IPS DF 4.7 (cell line): ENCODE results near the gene ZNF831.

Experiments
- DNase-seq: peaks from one replicate; pipeline ENCODE4 v3.0.0-alpha.2; 2013; ENCODE audit warnings: low spot score; ENCODE audit errors: extremely low read depth

The ZNF831 gene

DNA sequence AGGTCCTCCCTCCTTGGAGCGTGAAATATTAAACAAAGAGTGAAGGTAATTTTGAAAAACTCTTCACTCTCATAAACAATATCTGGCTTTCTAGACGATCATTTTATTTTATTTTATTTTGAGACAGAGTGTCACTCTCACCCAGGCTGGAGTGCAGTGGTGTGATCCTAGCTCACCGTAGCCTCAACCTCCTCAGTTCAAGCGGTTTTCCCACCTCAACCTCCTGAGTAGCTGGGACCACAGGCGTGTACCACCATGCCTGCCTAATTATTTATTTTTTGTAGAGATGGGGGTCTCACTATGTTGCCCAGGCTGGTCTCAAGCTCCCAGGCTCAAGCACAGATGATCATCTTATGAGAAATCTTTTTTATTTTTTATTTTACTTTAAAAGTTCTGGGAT is 16.4 kb downstream of the ZNF831 start:
- DNase-seq, result no peak

DNA sequence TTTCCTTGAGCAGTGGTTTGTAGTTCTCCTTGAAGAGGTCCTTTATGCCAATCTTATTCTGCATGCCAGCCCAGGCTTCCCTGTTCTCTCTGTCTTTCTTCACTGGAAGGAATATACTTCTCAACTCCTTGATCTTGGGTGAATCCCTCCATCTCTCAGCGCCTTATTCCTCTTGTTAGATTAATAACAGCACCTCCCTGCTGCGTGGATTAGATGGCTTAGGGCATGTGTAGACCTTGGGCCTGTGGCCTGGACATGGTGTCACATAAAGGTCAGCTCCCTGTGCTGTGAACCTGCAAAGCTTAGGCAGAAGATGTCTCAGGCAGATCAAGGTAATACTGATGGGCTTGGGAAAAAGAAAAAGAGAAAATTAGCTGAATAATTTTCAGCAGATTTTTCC is 18.3 kb downstream of the ZNF831 start:
- no peak for DNase-seq

DNA sequence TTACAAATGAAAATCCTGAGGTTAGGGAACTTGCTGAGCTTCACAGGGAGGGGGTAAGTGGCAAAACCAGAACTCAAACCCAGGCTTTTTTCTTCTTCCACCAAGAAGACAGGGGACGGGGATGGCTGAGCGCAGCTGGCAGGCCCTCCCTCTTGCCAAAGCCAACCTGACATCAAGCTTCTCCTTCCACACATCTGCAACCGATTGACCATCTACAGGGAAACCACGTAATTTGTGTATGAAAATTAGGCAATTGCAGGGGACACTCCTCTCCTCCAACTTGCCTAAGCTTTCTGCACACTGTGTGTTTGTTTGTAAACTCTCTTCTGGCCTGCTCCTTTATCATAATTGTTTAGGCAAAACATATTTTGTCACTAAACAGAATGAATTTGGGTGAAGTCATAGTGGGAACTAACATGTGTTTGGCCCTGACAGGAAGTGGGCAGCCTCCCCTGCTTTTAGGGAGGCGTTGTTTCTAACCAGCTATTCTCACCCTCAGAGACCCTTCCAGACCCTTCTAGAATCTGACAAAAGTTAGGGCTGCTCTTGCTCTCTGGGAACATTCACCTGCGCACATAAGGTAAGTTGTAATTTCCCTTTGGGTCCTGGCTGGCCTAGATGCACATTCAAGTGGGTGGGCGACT is 18.9 kb downstream of the ZNF831 start:
- no peak for DNase-seq

DNA sequence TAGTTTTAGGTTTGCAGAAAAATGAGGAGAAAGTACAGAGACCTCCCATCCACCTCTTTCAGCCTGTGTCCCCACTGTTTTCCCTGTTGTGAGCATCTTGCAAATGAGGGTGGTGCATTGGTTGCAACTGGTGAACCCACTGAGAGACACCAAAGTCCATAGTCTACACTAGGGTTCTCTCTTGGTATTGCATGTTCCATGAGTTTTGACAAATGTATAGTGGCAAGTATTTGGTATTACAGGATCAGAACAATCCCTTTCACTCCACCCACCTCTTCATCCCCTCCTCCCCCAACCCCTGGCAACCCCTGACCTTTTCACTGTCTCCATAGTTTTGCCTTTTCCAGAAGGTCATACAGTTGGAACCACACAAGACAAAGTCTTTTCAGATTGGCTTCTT is 20.1 kb downstream of the ZNF831 start:
- DNase-seq, result no peak

DNA sequence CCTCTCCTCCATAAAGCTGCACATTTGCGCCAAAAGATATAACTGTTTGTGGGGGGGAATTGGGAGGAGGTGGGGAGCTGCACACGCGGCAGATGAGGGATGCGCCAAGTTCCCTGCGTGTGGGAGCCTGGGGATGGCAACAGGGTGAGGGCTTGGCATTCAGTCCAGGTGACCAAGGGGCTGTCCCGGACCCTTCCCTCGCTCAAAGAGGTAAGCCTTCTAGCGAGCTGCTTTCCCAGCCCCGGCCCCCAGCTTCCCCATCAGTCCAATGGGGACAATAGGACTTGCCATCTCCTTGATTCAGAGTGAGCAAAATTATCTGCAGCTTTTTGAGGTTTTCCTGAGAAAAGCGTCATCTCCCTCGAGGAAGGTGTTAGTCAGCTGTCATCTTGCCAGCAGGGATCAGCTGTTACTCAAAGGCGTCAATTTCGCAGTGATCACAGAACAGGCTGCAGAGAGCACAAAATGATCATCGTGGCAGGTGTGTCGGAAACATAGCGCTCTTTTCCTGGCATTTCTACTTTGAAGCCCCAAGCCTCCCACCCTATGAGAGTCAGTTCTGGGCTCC is 21.3 kb downstream of the ZNF831 start:
- no peak for DNase-seq

DNA sequence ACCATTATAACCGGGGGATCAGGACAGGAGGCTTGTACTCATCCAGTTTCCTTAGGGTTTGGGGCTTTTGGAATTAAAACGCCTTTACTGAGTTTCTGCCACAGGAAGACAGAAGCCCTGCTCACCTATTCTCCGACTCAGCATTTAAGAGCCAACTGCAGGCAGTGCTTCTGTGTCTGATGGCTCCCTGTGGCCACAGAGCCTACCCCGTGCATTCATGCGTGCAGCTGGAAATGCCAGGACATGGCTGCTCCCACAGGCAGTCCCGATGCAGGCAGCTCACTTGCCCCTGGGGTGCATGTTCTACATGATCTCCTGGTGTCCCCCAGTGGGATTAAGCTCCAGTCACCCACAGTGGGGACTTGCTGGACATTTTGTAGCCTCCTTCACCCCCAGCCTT is 22.2 kb downstream of the ZNF831 start:
- DNase-seq, result no peak

DNA sequence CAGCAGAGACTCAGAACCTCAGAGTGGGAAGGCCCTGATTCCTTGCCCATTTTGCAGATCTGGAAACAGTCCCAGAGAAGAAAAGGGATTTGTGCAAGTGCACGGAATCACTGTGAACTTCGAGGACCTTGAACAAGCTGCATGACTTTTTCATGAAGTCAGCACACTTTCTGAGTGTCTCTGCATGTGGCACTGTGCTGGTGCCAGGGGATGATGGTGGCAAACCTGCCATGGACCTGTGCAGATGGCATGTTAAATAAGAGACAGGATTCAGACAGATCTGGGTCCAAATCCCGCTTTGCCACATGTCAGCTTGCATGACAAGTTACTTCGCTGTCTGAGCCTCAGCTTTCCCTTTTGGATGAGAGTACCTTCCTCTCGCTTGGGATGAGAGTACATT is 26.8 kb downstream of the ZNF831 start:
- no peak for DNase-seq

DNA sequence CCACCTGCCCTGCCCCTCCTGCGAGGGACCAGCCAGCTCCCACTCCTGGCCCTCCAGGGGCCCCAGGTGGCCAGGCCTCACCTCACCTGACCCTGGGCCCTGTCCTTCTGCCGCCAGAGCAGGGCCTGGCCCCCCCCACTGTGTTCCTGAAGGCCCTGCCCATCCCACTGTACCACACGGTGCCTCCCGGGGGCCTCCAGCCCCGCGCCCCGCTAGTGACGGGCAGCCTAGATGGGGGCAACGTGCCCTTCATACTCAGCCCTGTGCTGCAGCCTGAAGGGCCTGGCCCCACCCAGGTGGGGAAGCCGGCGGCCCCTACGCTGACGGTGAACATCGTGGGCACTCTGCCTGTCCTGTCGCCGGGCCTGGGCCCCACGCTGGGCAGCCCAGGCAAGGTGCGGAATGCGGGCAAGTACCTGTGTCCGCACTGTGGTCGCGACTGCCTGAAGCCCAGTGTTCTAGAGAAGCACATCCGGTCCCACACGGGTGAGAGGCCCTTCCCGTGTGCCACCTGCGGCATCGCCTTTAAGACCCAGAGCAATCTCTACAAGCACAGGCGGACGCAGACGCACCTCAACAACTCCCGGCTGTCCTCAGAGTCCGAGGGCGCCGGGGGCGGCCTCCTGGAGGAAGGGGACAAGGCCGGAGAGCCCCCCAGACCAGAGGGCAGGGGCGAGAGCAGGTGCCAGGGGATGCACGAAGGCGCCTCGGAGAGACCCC is 27.6 kb downstream of the ZNF831 start:
- no peak for DNase-seq

DNA sequence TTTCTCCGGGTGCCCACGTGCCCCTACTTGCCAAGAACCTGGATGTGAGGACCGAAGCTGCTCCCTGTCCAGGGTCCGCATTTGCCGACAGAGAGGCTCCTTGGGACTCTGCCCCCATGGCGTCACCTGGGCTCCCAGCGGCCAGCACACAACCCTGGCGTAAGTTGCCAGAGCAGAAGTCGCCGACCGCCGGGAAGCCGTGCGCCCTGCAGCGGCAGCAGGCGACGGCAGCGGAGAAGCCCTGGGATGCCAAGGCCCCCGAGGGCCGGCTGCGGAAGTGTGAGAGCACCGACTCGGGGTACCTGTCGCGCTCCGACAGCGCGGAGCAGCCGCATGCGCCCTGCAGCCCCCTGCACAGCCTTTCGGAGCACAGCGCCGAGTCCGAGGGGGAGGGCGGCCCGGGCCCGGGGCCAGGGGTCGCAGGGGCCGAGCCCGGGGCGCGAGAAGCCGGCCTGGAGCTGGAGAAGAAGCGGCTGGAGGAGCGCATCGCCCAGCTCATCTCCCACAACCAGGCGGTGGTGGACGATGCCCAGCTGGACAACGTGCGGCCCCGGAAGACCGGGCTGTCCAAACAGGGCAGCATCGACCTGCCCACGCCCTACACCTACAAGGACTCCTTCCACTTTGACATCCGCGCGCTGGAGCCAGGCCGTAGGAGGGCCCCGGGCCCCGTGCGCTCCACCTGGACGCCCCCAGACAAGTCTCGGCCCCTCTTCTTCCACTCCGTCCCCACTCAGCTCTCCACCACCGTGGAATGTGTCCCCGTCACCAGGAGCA is 28.3 kb downstream of the ZNF831 start:
- no peak for DNase-seq

DNA sequence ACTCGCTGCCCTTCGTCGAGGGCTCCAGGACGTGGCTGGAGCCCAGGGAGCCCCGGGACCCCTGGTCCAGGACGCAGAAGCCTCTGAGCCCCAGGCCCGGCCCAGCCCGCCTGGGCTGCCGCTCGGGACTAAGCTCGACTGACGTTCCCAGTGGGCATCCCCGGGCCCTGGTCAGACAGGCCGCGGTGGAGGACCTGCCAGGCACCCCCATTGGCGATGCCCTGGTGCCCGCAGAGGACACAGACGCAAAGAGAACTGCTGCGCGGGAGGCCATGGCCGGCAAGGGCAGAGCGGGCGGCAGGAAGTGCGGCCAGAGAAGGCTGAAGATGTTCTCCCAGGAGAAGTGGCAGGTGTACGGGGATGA is 28.9 kb downstream of the ZNF831 start:
- no peak for DNase-seq

DNA sequence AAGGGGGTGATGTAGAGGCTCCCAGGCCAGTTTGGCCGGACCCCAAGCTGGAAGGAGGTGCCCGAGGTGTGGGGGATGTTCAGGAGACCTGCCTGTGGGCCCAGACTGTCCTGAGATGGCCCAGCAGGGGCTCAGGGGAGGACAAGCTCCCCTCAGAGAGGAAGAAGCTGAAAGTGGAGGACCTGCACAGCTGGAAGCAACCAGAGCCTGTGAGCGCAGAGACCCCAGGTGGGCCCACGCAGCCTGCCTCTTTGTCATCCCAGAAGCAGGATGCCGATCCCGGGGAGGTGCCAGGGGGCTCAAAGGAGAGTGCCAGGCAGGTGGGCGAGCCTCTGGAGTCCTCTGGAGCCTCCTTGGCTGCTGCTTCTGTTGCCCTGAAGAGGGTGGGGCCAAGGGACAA is 29.7 kb downstream of the ZNF831 start:
- DNase-seq, result no peak

DNA sequence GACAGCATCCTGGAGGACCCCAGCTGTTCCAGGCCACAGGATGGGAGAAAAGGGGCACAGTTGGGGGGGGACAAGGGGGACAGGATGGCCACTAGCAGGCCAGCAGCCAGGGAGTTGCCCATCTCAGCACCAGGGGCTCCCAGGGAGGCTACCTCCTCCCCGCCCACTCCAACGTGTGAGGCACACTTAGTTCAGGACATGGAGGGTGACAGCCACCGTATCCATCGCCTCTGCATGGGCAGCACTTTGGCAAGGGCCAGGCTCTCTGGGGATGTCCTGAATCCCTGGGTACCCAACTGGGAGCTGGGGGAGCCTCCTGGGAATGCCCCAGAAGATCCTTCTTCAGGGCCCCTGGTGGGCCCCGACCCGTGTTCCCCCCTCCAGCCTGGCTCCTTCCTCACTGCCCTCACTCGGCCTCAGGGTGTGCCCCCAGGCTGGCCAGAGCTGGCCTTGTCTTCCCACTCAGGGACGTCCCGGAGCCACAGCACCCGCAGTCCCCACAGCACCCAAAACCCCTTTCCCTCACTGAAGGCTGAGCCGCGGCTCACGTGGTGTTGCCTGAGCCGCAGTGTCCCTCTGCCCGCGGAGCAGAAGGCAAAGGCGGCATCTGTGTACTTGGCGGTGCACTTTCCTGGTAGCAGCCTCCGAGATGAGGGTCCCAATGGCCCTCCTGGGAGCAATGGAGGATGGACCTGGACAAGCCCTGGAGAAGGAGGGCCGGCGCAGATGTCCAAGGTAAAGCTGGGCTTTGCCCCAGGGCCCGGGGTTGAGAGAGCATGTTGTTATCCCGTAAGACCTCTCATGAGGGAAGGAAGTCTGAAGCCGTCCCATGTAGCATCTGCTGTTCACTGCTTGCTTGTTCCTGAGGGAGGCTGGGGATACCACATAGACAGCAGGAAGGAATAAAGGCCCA is 30.7 kb downstream of the ZNF831 start:
- DNase-seq, result no peak

DNA sequence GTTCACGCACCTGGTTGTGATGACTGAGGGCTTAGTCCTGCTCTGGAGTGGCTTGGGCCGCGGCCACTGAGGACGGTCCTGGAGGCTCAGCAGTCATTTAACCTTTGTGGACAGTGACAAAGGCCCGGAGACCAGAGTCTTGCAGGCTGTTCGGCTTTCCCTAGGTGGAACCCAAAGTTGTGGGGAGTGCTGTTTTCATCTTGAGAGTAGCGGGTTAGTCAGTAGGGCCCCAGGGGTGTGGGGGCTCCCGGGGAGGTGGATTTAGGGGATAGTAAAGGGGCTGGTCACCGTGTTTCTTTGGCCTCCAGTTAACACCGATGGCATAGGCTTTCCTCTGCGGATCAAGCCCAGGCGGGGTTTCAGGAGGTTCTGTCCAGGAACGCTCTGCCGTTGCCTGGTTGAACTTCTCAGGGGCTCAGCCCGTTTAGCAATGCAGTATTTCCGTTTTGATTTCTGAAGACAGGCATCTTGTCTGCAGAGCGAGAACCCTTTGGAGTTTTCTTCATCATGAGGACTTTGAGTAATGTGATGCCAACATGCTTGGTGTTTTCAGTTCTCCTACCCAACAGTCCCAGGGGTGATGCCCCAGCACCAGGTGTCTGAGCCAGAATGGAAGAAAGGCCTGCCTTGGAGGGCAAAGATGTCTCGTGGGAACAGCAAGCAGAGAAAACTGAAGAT is 31.8 kb downstream of the ZNF831 start:
- DNase-seq, result no peak

DNA sequence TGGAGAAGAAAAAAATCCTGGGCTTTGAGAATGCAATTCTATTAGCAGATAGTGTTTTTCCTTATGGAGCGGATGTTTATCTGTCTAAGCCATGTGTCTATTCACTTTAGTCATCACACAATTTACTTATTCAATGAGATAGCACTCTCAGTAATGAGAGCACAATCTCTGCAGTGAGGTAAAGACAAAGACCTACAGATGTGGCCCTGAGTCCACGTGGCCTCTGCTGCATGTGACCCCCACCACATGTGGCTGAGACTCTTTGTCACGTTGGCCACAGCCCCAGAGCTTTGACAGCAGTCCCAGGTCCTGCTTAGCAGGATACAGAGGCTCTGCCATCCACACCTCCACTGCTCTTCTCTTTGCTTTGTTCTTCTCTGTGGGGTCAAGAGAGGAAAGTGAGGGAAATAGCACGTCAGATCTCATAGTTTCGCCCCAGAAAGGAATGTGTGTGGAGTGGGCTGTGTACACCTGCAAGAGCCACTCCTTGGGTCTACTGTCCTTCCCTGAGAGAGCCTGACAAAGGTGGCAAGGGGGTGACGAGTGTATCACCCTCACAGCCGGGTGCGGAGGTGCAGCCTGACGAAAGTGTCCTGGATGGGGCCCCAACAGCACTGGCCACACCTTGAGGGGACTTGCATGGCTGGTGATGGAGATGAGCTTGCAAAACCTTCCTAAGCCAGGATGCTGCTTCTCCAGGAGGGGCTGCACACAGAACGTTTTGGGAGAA is 40.7 kb downstream of the ZNF831 start:
- no peak for DNase-seq

DNA sequence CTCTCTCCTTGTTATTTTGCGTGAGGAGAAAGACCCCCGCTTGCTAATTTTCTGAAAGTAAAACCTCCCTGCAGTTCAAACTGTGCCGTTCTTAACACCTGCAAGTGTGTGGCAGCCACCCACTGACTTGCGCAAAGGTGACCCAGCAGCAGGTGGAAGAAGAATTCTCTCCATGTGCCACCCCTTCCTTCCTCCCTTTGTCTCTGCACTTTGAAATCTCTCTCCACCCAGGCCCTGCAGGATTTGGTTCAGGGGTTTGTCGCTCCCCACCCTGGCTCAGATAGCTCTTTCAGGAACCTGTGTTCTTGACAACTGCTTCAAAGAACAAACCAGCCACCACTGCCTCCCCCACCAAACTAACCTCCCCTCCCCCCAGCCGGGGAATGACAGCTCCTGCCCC is 41.4 kb downstream of the ZNF831 start:
- DNase-seq, result no peak

DNA sequence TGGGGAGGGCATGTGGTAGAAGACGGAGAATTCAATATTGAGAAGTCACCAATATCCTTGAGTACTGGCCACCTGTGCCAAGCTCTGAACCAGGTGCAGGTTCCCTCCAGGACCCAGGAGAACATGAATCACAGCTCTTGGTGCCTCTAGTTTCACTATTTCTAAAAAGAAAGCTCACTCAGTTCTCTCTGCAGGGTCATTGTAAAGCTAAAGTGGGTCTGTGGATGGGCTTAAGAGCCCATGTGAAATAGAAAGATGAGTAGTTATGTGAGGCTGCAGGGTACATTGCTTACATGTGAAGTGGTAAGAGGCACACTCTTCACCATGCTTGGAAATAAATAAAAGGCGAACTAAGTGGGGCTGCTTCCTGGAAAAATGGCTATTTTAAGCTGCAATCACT is 43.6 kb downstream of the ZNF831 start:
- no peak for DNase-seq

DNA sequence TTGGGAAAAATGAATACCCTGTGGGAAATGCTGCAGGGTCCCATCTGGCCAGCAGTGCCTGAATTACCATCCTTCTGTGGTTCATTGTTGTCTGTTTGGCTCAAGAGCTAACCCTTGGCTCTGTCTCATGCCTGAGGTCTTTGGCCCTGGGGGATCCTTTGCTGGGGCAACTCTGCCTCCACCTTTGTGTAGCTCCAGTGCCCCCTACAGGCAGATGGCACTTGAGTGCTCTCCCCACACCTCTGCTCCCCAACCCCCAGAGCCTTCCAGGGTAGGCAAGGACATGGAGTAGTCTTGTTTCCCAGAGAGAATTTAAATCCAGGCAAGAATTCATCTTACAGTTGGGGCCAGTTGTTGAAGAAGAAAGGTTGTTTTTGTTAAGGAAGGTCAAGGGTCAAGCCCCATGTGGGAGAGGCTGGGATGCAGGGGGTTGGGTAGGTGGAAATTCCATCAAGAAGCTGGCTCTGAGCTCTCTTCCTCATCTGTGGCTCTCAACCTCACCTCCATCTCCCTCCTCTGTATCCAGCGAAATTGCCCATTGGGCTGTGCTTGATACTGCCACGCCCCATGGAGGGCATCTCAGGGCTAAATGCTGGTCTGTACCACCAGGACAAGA is 44.2 kb downstream of the ZNF831 start:
- DNase-seq, result peak; percentile 60

DNA sequence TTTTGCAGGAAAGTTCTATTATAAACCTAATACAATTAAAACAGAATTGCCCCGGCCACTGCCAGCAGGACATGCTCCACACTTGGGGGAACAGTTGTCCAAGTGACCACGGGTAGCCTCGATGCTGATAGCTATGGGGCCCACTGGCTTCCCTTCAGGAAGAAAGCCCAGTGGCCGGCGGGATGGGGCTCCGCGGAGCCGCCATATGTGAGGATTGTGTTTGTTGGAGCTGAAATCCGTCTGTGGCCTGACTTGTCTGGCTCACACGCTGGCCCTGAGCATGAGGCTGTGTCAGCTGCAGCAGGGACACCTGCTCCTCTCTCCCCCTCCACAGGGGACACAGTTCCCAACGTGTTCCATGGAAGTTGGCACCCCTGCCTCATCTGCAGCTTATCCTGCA is 46.6 kb downstream of the ZNF831 start:
- DNase-seq, result no peak

DNA sequence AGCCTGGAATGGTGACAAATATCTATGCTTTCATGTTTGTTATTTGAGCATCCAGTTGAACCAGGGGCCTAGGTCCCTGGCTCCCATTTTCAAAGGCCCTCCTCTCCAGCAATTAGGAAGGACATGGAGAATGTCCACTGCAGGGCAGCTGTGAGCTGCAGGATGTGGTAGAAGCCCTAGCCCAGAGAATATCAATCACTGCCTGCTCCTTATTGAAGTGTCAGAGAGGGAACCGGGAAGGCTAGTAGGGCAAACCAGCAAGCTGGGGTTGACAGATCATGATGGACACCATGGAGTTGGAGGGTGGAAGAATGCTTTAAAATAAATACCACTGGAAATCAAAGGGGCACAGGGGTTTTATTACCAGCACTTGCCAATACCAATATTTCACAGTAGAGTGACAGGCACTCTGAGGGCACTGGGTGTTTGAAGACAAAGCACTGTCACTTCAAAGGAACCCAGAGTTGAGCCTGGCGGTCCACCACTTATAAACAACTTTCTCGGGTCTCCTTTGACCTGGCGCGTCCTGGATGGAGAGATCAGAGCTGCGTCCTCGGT is 47.7 kb downstream of the ZNF831 start:
- DNase-seq, result no peak
